Ovary (tissue), 3 donors: Measurements from ENCODE around the gene FBXW7.

Source experiments
- EP300 ChIP-seq: sonication (generic); formaldehyde crosslinking; IDR thresholded peaks from one replicate; pipeline ENCODE4 v1.6.1; 2017; ENCODE audit warnings: antibody characterized with exemption
- POLR2A ChIP-seq: fragments of 450-650 bp; IDR thresholded peaks from one replicate; pipeline ENCODE4 v1.6.1; 2017; ENCODE audit warnings: antibody characterized with exemption, mild to moderate bottlenecking, moderate library complexity
- TF ChIP-seq, protein P1 (sequence below), 3 donors: fragments of 450-650 bp in 2 of 3; fragments of 200-600 bp in 1 of 3; IDR thresholded peaks; one replicate each; pipeline versions ENCODE4 v1.5.1 to v1.8.0; 2016 to 2022; ENCODE audit warnings: antibody characterized with exemption in 3 of 3, mild to moderate bottlenecking in 1 of 3
- donor health status: DM: no; HTN: no; CAD: no.

DNA sequence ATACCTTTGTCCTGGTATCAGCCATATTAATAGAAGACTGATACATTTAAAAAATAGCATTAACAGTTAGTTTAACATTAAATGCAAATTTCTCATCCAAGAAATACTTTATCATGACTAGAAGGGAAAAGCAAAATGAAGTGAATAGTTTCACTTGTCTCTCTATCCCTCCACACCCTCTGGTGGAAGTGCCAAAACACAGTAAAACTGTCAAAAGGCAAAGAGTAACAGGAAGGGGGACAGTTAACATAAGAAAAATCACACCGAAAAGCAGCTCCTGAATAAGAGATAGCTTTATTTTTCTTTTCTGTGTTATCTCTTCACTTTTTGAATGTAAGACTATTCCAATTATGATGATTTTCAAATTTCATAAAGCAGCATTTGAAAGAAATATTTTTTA lies 187.2 kb downstream of the FBXW7 start:
- TF ChIP-seq, protein P1, sequence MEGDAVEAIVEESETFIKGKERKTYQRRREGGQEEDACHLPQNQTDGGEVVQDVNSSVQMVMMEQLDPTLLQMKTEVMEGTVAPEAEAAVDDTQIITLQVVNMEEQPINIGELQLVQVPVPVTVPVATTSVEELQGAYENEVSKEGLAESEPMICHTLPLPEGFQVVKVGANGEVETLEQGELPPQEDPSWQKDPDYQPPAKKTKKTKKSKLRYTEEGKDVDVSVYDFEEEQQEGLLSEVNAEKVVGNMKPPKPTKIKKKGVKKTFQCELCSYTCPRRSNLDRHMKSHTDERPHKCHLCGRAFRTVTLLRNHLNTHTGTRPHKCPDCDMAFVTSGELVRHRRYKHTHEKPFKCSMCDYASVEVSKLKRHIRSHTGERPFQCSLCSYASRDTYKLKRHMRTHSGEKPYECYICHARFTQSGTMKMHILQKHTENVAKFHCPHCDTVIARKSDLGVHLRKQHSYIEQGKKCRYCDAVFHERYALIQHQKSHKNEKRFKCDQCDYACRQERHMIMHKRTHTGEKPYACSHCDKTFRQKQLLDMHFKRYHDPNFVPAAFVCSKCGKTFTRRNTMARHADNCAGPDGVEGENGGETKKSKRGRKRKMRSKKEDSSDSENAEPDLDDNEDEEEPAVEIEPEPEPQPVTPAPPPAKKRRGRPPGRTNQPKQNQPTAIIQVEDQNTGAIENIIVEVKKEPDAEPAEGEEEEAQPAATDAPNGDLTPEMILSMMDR (IDR thresholded peaks at IDR 0.05), result no peak
- TF ChIP-seq POLR2A, result no peak
- no peak for TF ChIP-seq EP300
